GM18858 (cell line): ENCODE measurements around the gene UBC.
"Not testable (repeated sequence)": the region's sequence is repeated elsewhere in the genome, so short reads cannot be mapped to it uniquely, and the experiment has no call there.

Experiments used
- ATAC-seq: cut with Tn5 transposase; IDR thresholded peaks from one replicate; pipeline ENCODE4 v1.9.1; 2021; ENCODE audit not compliant: unreplicated experiment

UBC gene

DNA sequence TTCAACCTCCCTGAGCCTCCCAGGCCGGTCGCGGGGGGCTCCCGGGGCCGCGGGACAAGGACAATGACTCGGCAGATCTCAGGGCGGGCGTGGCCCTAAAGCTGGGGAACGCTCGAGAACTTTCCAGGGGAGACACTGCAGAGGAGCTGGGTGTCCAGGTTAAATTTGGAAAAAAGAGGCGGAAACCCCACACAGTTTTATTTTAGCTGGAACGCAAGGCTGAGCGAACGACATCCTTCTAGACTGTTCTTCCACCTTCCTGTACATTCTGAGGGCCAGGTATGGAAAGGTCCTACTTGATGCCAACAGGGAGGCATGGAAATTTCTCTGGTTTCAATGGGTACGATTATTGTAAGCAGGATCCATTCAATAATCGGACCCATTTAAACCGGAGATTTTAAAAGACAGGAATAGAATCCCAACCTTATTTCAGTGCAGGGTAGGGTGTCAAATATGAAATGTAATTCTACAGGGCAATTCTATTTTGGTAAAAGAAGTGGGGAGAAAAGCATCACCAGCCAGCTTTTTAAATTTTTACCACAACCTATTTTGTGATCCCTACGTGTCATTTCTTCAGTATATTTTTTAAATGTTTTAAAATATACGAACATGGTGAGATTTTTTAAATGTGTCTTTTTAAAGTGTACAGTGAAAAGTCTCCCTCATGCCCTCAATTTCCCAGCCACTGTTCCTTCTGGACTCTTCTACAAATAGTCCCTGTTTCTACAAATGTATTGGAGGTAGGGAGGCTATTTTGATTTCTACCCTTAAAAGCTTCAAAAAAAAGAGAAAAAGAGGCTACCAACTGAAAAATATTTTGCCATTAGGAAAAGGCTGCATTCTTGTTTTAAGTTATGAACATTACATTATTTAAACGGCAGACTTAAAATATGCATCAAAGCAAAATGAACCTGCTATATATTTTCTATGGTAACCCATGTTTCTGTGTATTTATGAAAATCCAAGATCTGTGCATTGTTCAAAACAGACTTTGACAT is 1.1 kb upstream of the UBC start:
- no peak for ATAC-seq

GRCh38 chr12:124913474-124914391 is 717 bp downstream of the UBC start:
- no peak for ATAC-seq

DNA sequence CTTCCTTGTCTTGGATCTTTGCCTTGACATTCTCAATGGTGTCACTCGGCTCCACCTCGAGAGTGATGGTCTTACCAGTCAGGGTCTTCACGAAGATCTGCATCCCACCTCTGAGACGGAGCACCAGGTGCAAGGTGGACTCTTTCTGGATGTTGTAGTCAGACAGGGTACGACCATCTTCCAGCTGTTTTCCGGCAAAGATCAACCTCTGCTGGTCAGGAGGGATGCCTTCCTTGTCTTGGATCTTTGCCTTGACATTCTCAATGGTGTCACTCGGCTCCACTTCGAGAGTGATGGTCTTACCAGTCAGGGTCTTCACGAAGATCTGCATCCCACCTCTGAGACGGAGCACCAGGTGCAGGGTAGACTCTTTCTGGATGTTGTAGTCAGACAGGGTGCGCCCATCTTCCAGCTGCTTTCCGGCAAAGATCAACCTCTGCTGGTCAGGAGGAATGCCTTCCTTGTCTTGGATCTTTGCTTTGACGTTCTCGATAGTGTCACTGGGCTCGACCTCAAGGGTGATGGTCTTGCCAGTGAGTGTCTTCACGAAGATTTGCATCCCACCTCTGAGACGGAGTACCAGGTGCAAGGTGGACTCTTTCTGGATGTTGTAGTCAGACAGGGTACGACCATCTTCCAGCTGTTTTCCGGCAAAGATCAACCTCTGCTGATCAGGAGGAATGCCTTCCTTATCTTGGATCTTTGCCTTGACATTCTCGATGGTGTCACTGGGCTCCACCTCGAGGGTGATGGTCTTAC is 1.7 kb downstream of the UBC start:
- not testable (repeated sequence) for ATAC-seq

GRCh38 chr12:124911521-124911920 is 2.9 kb downstream of the UBC start:
- ATAC-seq = not testable (repeated sequence)

DNA sequence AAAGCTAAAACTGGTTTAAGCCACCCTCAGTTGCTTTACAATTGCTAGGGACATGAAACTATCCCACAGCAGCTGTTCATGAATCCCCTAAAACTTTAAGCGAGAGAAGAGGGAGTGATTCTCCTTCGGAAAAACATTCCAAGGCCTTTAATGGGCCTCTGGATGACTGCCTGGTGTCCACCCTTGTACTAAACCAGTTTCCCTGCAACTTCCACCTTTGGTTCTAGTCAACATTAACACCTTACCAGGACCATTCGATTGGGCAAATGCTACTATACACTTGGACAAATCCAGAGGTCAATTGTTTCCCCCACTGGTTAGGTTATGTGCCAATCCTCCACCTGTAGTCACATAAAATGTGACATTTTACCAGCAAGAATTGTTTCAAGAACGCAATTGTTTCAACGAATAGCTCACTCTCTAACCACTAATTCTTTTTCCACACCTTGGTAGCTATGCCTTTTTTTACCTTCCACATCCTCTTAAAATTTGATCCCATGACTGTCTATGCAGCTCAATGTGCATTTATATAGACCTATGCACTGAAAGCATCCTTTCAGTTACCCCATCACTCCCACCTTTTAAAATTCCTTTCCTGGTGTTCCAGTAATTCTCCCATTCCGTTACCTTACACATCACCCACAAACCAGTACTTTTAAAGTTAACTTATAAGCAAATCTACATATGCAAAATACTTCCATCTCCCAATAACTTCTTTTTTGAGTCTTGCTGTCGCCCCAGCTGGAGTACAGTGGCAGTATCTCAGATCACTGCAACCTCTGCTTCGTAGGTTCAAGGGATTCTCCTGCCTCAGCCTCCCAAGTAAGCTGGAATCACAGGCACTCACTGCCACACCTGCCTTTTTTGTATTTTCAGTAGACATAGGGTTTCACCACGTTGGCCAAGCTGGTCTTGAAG is 3.6 kb downstream of the UBC start:
- ATAC-seq = no peak

- no peak for ATAC-seq
Measured at GRCh38 chr12:124909831-124910560, 4.5 kb downstream of the UBC start.

GRCh38 chr12:124906606-124907261 is 7.7 kb downstream of the UBC start:
- ATAC-seq = peak; percentile 41

GRCh38 chr12:124904306-124905098 is 9.9 kb downstream of the UBC start:
- ATAC-seq = no peak

DNA sequence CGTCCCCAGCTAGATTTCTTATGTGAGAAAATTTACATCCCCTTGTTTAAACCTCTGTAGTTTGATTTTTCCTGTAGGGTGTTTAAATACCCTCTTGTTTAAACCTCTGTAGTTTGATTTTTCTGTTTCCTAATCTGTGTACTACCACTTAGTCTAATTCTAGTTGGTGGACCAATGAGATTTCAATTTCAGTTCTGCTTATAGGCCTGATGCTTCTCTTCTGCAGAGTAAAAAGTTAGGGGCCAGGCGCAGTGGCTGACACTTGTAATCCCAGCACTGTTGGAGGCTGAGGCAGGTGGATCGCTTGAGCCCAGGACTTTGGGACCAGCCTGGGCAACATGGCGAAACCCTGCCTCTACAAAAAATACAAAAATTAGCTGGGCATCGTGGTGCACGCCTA is 11.5 kb downstream of the UBC start:
- ATAC-seq = no peak

- no peak for ATAC-seq
Measured at GRCh38 chr12:124901003-124901402, 13.4 kb downstream of the UBC start.

GRCh38 chr12:124900345-124900795 is 14.1 kb downstream of the UBC start:
- not testable (repeated sequence) for ATAC-seq

DNA sequence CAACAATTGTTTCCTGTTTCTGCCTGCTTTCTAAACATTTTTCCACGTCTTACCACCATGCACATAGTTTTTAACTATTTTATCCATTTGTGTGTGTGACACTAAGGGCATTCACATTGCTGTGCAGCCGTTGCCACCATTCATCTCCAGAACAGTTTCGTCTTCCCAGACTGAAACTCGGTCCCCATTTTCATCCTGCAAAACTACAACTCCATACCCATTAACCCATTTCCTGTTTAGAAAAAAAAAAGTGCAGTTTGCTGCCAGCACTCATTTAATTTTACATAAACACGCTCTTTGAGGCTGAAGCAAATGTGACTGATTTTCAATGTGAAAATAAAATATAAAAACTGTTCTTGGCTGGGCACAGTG is 15.5 kb downstream of the UBC start:
- no peak for ATAC-seq

- no peak for ATAC-seq
Measured at GRCh38 chr12:124898200-124898922, 16.1 kb downstream of the UBC start.

DNA sequence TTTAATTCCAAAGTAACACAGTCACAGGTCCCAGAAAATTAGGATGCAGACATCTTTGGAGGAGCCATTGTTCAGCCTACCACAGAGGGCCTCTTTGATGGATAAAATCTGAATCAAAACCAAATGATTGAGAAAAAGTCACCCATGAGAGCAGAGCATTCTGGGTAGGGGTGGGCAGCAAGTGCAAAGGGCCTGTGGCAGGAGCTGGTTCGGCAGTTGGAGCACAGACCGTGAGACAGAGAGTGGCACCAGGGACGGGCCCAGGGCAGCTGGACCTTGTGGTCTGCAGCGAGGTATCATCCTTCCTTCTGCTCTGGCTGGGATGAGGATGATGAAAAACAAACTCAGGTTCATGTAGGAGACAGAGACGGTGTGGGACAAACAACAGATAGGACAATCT is 18.0 kb downstream of the UBC start:
- ATAC-seq = no peak

- ATAC-seq = peak; percentile 56
Measured at GRCh38 chr12:124893792-124894516, 20.5 kb downstream of the UBC start.

- ATAC-seq = no peak
Measured at GRCh38 chr12:124888260-124888659, 26.2 kb downstream of the UBC start.
